H9 (cell line): Measurements from ENCODE around the gene TMEM147. TPM values are rescaled to one million over a fixed set of nuclear protein-coding genes. Genes with fewer than 3 reads are reported as not detected.

ENCODE experiments used
- DNase-seq: peaks from one replicate; pipeline ENCODE4 v3.0.0-alpha.2; 2017
- H2AFZ ChIP-seq: one replicate; pipeline ENCODE4 v1.6.1; 2013; ENCODE audit warnings: mild to moderate bottlenecking, low read length, control low read depth, moderate library complexity
- H2AK5ac ChIP-seq: 2 replicates; pipeline ENCODE4 v1.6.1; 2013; ENCODE audit warnings: low read length, control low read depth, mixed read lengths; ENCODE audit not compliant: insufficient read length
- H2BK120ac ChIP-seq: one replicate; pipeline ENCODE4 v1.6.1; 2013; ENCODE audit warnings: low read depth, mild to moderate bottlenecking, low read length, control low read depth, inconsistent platforms; ENCODE audit not compliant: poor library complexity, severe bottlenecking
- H2BK12ac ChIP-seq: 2 replicates; pipeline ENCODE4 v1.6.1; 2013; ENCODE audit warnings: low read length, control low read depth, mixed read lengths, low read depth; ENCODE audit not compliant: insufficient read length
- H2BK15ac ChIP-seq: 2 replicates; pipeline ENCODE4 v1.6.1; 2013; ENCODE audit warnings: low read depth, low read length, control low read depth
- H2BK20ac ChIP-seq: one replicate; pipeline ENCODE4 v1.6.1; 2013; ENCODE audit warnings: low read depth, mild to moderate bottlenecking, low read length, control low read depth, inconsistent platforms; ENCODE audit not compliant: poor library complexity, severe bottlenecking
- H2BK5ac ChIP-seq: 2 replicates; pipeline ENCODE4 v1.6.1; 2013; ENCODE audit warnings: low read length, control low read depth, mixed read lengths; ENCODE audit not compliant: insufficient read length
- H3K14ac ChIP-seq: 2 replicates; pipeline ENCODE4 v1.6.1; 2013; ENCODE audit warnings: low read length, control low read depth; ENCODE audit not compliant: insufficient read depth
- H3K18ac ChIP-seq: 2 replicates; pipeline ENCODE4 v1.6.1; 2013; ENCODE audit warnings: low read depth, mild to moderate bottlenecking, mixed read lengths, low read length, control low read depth; ENCODE audit not compliant: insufficient read length
- H3K23ac ChIP-seq: 2 replicates; pipeline ENCODE4 v1.6.1; 2013; ENCODE audit warnings: low read length, control low read depth, mixed read lengths, low read depth; ENCODE audit not compliant: insufficient read length
- H3K23me2 ChIP-seq: 2 replicates; pipeline ENCODE4 v1.6.1; 2013; ENCODE audit warnings: low read depth, mild to moderate bottlenecking, mixed read lengths, low read length, control low read depth; ENCODE audit not compliant: insufficient read length, poor library complexity, severe bottlenecking
- H3K27ac ChIP-seq: 2 replicates; pipeline ENCODE4 v1.5.1; 2013; ENCODE audit warnings: low read length, control low read depth, mixed read lengths, low read depth; ENCODE audit not compliant: insufficient read length
- H3K27me3 ChIP-seq: 2 replicates; pipeline ENCODE4 v1.6.1; 2013; ENCODE audit warnings: low read length, control low read depth, inconsistent platforms; ENCODE audit not compliant: insufficient read depth
- H3K4ac ChIP-seq: 2 replicates; pipeline ENCODE4 v1.6.1; 2013; ENCODE audit warnings: low read depth, mild to moderate bottlenecking, control low read depth, inconsistent platforms, low read length, moderate library complexity
- H3K4me1 ChIP-seq: 2 replicates; pipeline ENCODE4 v1.6.1; 2013; ENCODE audit warnings: low read length, control low read depth, inconsistent platforms; ENCODE audit not compliant: insufficient read depth
- H3K4me2 ChIP-seq: 2 replicates; pipeline ENCODE4 v1.6.1; 2013; ENCODE audit warnings: low read length, control low read depth, mixed read lengths; ENCODE audit not compliant: insufficient read length, insufficient read depth
- H3K56ac ChIP-seq: 2 replicates; pipeline ENCODE4 v1.6.1; 2013; ENCODE audit warnings: low read depth, mild to moderate bottlenecking, mixed read lengths, low read length, control low read depth; ENCODE audit not compliant: insufficient read length
- H3K79me1 ChIP-seq: 2 replicates; pipeline ENCODE4 v1.6.1; 2013; ENCODE audit warnings: low read depth, mild to moderate bottlenecking, moderate library complexity, low read length, control low read depth, inconsistent platforms; ENCODE audit not compliant: insufficient read depth, poor library complexity, severe bottlenecking
- H3K79me2 ChIP-seq: 2 replicates; pipeline ENCODE4 v1.6.1; 2013; ENCODE audit warnings: low read length, control low read depth, inconsistent platforms; ENCODE audit not compliant: insufficient read depth
- H3K9ac ChIP-seq: 2 replicates; pipeline ENCODE4 v1.6.1; 2013; ENCODE audit warnings: low read length, control low read depth, mixed read lengths; ENCODE audit not compliant: insufficient read length; ENCODE audit errors: extremely low read depth
- H3K9me3 ChIP-seq: one replicate; pipeline ENCODE4 v1.6.1; 2013; ENCODE audit warnings: low read depth, low read length, inconsistent platforms; ENCODE audit not compliant: control insufficient read depth
- H3T11ph ChIP-seq: one replicate; pipeline ENCODE4 v1.6.1; 2013; ENCODE audit warnings: mild to moderate bottlenecking, low read length, control low read depth, inconsistent platforms
- H4K20me1 ChIP-seq: one replicate; pipeline ENCODE4 v1.6.1; 2013; ENCODE audit not compliant: control insufficient read depth, insufficient read length, insufficient read depth
- H4K5ac ChIP-seq: 2 replicates; pipeline ENCODE4 v1.6.1; 2013; ENCODE audit warnings: low read depth, mild to moderate bottlenecking, mixed read lengths, low read length, control low read depth; ENCODE audit not compliant: insufficient read length
- H4K8ac ChIP-seq: replicated peaks from 2 replicates; pipeline ENCODE4 v1.6.1; 2013; ENCODE audit warnings: low read length, control low read depth, mixed read lengths, low read depth; ENCODE audit not compliant: insufficient read length
- H4K91ac ChIP-seq: 2 replicates; pipeline ENCODE4 v1.6.1; 2013; ENCODE audit warnings: low read depth, mild to moderate bottlenecking, moderate library complexity, mixed read lengths, low read length, control low read depth; ENCODE audit not compliant: insufficient read length
- H3K27ac Mint-ChIP-seq, 3 experiments: 2 replicates in 2 of 3; 3 replicates in 1 of 3; pipeline ENCODE4 v1.8.0; 2020 to 2021; ENCODE audit warnings: mixed read lengths in 3 of 3, mild to moderate bottlenecking in 1 of 3, moderate library complexity in 1 of 3
- H3K27me3 Mint-ChIP-seq: 2 replicates; pipeline ENCODE4 v1.8.0; 2021; ENCODE audit warnings: low read depth, mild to moderate bottlenecking, moderate library complexity, mixed read lengths
- H3K36me3 Mint-ChIP-seq, 3 experiments: 2 replicates in 2 of 3; 3 replicates in 1 of 3; pipeline ENCODE4 v1.8.0; 2020 to 2021; ENCODE audit warnings: low read depth in 3 of 3, mixed read lengths in 3 of 3; ENCODE audit not compliant: insufficient read depth in 1 of 3
- H3K4me1 Mint-ChIP-seq, 2 experiments: 2 replicates each; pipeline ENCODE4 v1.8.0; 2020; ENCODE audit warnings: mixed read lengths in 2 of 2
- H3K4me3 Mint-ChIP-seq, 2 experiments: 2 replicates in 1 of 2; 3 replicates in 1 of 2; pipeline ENCODE4 v1.8.0; 2020 to 2021; ENCODE audit warnings: mild to moderate bottlenecking in 2 of 2, mixed read lengths in 2 of 2, moderate library complexity in 1 of 2
- H3K9me3 Mint-ChIP-seq, 2 experiments: 2 replicates in 1 of 2; 3 replicates in 1 of 2; pipeline ENCODE4 v1.8.0; 2020; ENCODE audit warnings: mild to moderate bottlenecking in 2 of 2, mixed read lengths in 2 of 2, moderate library complexity in 1 of 2
- WGBS: extraction: QIAGEN DNeasy Blood & Tissue Kit; methylation state at CpG from one replicate; pipeline ENCODE4 v1.1.7; 2013; ENCODE audit warnings: missing lambda C conversion rate, low lambda C conversion rate, mixed read lengths; ENCODE audit not compliant: insufficient read length; ENCODE audit errors: extremely low coverage; 5-methylcytosine and 5-hydroxymethylcytosine counted together
- total RNA-seq: library from RNA; stranded (reverse); gene quantifications from 2 replicates; pipeline ENCODE4 v1.2.1, GENCODE V29; 2021
- TF ChIP-seq, protein P1 (sequence below): fragments of 200-600 bp; sonication (generic); conservative IDR thresholded peaks from 3 replicates; pipeline ENCODE4 v1.8.0; 2021; ENCODE audit warnings: antibody characterized with exemption, mild to moderate bottlenecking

The TMEM147 gene
- total RNA-seq, 1 experiment from 2014 or later, result 125 TPM

DNA sequence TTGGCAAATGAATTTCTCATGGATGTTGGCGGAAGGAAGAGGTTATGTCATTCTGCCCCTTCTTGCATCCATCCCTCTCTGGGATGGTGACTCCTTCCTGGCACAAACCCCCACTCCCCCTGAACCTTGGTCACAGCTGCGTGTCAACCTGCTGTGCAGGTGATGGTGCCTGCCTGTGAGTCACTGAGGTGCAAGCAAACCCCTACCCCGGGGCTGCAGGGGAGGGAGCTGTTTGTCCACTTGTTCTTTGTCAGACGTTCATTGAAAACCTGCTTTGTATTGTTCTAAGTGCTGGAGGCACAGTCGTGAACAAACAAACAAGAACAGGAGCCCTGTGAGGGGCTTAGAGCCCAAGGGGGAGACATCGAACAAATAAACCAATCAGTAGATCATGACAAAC is 14.1 kb upstream of the TMEM147 start:
- no peaks in the 10 kb centered on the region for H4K20me1 ChIP-seq
- H2AFZ ChIP-seq, result no peak overlapping the region
- H3K9me3 Mint-ChIP-seq, result no peaks in the 10 kb centered on the region
- H3K4ac ChIP-seq, result no peak overlapping the region
- no peak overlapping the region for H4K91ac ChIP-seq
- H3K27me3 Mint-ChIP-seq, result peaks cover 64% of the 10 kb centered on the region
- no peak overlapping the region; a peak in 1 of 7 replicates for H3K27ac Mint-ChIP-seq
- H3K4me1 ChIP-seq, result no peaks in the 10 kb centered on the region
- H3K36me3 Mint-ChIP-seq, result no peaks in the 10 kb centered on the region; a peak in 2 of 7 replicates
- no peaks in the 10 kb centered on the region for H3K9me3 ChIP-seq
- no peak overlapping the region for H3K27ac ChIP-seq
- TF ChIP-seq, protein P1, sequence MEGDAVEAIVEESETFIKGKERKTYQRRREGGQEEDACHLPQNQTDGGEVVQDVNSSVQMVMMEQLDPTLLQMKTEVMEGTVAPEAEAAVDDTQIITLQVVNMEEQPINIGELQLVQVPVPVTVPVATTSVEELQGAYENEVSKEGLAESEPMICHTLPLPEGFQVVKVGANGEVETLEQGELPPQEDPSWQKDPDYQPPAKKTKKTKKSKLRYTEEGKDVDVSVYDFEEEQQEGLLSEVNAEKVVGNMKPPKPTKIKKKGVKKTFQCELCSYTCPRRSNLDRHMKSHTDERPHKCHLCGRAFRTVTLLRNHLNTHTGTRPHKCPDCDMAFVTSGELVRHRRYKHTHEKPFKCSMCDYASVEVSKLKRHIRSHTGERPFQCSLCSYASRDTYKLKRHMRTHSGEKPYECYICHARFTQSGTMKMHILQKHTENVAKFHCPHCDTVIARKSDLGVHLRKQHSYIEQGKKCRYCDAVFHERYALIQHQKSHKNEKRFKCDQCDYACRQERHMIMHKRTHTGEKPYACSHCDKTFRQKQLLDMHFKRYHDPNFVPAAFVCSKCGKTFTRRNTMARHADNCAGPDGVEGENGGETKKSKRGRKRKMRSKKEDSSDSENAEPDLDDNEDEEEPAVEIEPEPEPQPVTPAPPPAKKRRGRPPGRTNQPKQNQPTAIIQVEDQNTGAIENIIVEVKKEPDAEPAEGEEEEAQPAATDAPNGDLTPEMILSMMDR, result no peak
- H3K23ac ChIP-seq, result no peak overlapping the region
- no peak overlapping the region for H4K5ac ChIP-seq
- no peaks in the 10 kb centered on the region for H3K27me3 ChIP-seq
- WGBS, result no CpG with 5 or more reads among the region's 6 CpGs
- no peak overlapping the region for H3K4me3 Mint-ChIP-seq
- no peak overlapping the region for H2AK5ac ChIP-seq
- H3K56ac ChIP-seq, result no peak overlapping the region
- H3K4me1 Mint-ChIP-seq, result peaks cover 19 to 24% of the 10 kb centered on the region in 2 experiments
- no peak overlapping the region for H3K4me2 ChIP-seq
- H3K79me1 ChIP-seq, result no peaks in the 10 kb centered on the region
- H3K79me2 ChIP-seq, result no peaks in the 10 kb centered on the region
- no peak overlapping the region for H3T11ph ChIP-seq
- no peak overlapping the region for H2BK5ac ChIP-seq
- no peak for DNase-seq
- no peak overlapping the region for H3K18ac ChIP-seq
- no peaks in the 10 kb centered on the region for H3K23me2 ChIP-seq
- H2BK20ac ChIP-seq, result no peak overlapping the region
- no peak overlapping the region; the same call in 1 of the 2 replicates for H3K14ac ChIP-seq
- no peak overlapping the region for H2BK12ac ChIP-seq
- H4K8ac ChIP-seq, result no peak overlapping the region
- H2BK15ac ChIP-seq, result no peak overlapping the region
- H2BK120ac ChIP-seq, result no peak overlapping the region
- no peak overlapping the region for H3K9ac ChIP-seq
